DND-41 (cell line): ENCODE data around the gene MAS1L.

ENCODE experiments used
- ATAC-seq: fragments of 200-7000 bp; cut with Tn5 transposase; 3 replicates; pipeline ENCODE4 v1.9.1; 2021; ENCODE audit warnings: low read depth; ENCODE audit not compliant: insufficient read depth
- DNase-seq: peaks from one replicate; pipeline ENCODE4 v3.0.0-alpha.2; 2020
- H2AFZ ChIP-seq: 2 replicates; pipeline ENCODE4 v1.6.0; 2012; ENCODE audit warnings: low read depth, low read length
- H3K27ac ChIP-seq: 2 replicates; pipeline ENCODE4 v1.5.1; 2012; ENCODE audit warnings: low read length, inconsistent platforms
- H3K27me3 ChIP-seq: fragments of 200-600 bp; sonication (generic); 2 replicates; pipeline ENCODE4 v1.6.0; 2012; ENCODE audit warnings: low read length, mild to moderate bottlenecking, inconsistent platforms; ENCODE audit not compliant: insufficient read depth, poor library complexity
- H3K36me3 ChIP-seq: 2 replicates; pipeline ENCODE4 v1.5.1; 2012; ENCODE audit warnings: low read length, inconsistent platforms; ENCODE audit not compliant: insufficient read depth
- H3K4me1 ChIP-seq: 2 replicates; pipeline ENCODE4 v1.5.1; 2012; ENCODE audit warnings: mild to moderate bottlenecking, low read length; ENCODE audit not compliant: insufficient read depth
- H3K4me2 ChIP-seq: 2 replicates; pipeline ENCODE4 v1.6.0; 2012; ENCODE audit warnings: mild to moderate bottlenecking, moderate library complexity, low read length, inconsistent platforms; ENCODE audit not compliant: insufficient read depth
- H3K4me3 ChIP-seq, 2 experiments: fragments of 200-600 bp in 1 of 2; shearing (Covaris generic) in 1 of 2; 2 replicates each; pipeline ENCODE4 v1.5.1; 2012 to 2016; ENCODE audit warnings: inconsistent platforms in 2 of 2, low read length in 2 of 2, mild to moderate bottlenecking in 2 of 2, low read depth in 1 of 2, moderate library complexity in 1 of 2
- H3K79me2 ChIP-seq: 2 replicates; pipeline ENCODE4 v1.6.0; 2012; ENCODE audit warnings: low read length, inconsistent platforms; ENCODE audit not compliant: insufficient read depth
- H3K9ac ChIP-seq: 2 replicates; pipeline ENCODE4 v1.6.0; 2012; ENCODE audit warnings: low read depth, mild to moderate bottlenecking, inconsistent platforms, low read length, moderate library complexity
- H3K9me3 ChIP-seq: 2 replicates; pipeline ENCODE4 v1.5.1; 2012; ENCODE audit warnings: low read length, moderate library complexity, mild to moderate bottlenecking, inconsistent platforms; ENCODE audit not compliant: insufficient read depth, severe bottlenecking
- H4K20me1 ChIP-seq: 2 replicates; pipeline ENCODE4 v1.6.0; 2012; ENCODE audit warnings: low read length; ENCODE audit not compliant: insufficient read depth
- CTCF ChIP-seq: IDR thresholded peaks from 2 replicates; pipeline ENCODE4 v1.5.1; 2012; ENCODE audit warnings: borderline replicate concordance, low read length, moderate library complexity, mild to moderate bottlenecking; ENCODE audit not compliant: poor library complexity, severe bottlenecking; ENCODE audit errors: extremely low read depth
- EZH2 ChIP-seq: IDR thresholded peaks from 3 replicates; pipeline ENCODE4 v1.6.1; 2012; ENCODE audit warnings: borderline replicate concordance, low read depth, mild to moderate bottlenecking, moderate library complexity, low read length, inconsistent platforms; ENCODE audit not compliant: severe bottlenecking

The MAS1L gene

GRCh38 chr6:29477923-29478450 lies 9.8 kb downstream of the MAS1L start:
- Histone ChIP-seq H3K9me3 (no peaks in the 10 kb centered on the region), H3K4me1 (no peaks in the 10 kb centered on the region), H3K27me3 (no peaks in the 10 kb centered on the region), H3K4me2 (no peak overlapping the region), H3K36me3 (no peaks in the 10 kb centered on the region), H3K27ac (no peak overlapping the region), H3K9ac (no peak overlapping the region), H4K20me1 (no peaks in the 10 kb centered on the region), H3K4me3 (no peak overlapping the region), H3K79me2 (no peaks in the 10 kb centered on the region), H2AFZ (no peak overlapping the region)
- DNase-seq = no peak
- no peak for TF ChIP-seq EZH2
- no peak for TF ChIP-seq CTCF
- ATAC-seq = no peak

- Histone ChIP-seq H3K27ac (no peak overlapping the region), H3K79me2 (no peaks in the 10 kb centered on the region), H3K9ac (no peak overlapping the region), H2AFZ (no peak overlapping the region), H3K4me3 (no peak overlapping the region), H3K36me3 (no peaks in the 10 kb centered on the region), H3K4me2 (no peak overlapping the region), H3K27me3 (no peaks in the 10 kb centered on the region), H4K20me1 (no peaks in the 10 kb centered on the region), H3K9me3 (no peaks in the 10 kb centered on the region), H3K4me1 (no peaks in the 10 kb centered on the region)
- TF ChIP-seq EZH2 = no peak
- no peak for TF ChIP-seq CTCF
- ATAC-seq (no peak), DNase-seq (no peak)
Measured at GRCh38 chr6:29474996-29475395, 12.8 kb downstream of the MAS1L start.

- H3K9me3 ChIP-seq = no peaks in the 10 kb centered on the region
- no peaks in the 10 kb centered on the region for H3K79me2 ChIP-seq
- TF ChIP-seq EZH2 (no peak), CTCF (no peak)
- ATAC-seq = no peak
- no peak overlapping the region for H3K4me2 ChIP-seq
- no peaks in the 10 kb centered on the region for H3K27me3 ChIP-seq
- no peaks in the 10 kb centered on the region for H4K20me1 ChIP-seq
- H3K9ac ChIP-seq = no peak overlapping the region
- no peak overlapping the region for H2AFZ ChIP-seq
- no peak overlapping the region for H3K27ac ChIP-seq
- no peaks in the 10 kb centered on the region for H3K36me3 ChIP-seq
- H3K4me1 ChIP-seq = no peaks in the 10 kb centered on the region
- H3K4me3 ChIP-seq = no peak overlapping the region
- no peak for DNase-seq
Measured at GRCh38 chr6:29466241-29466640, 21.5 kb downstream of the MAS1L start.

GRCh38 chr6:29465801-29466200 lies 22.0 kb downstream of the MAS1L start:
- H3K27me3 ChIP-seq = no peaks in the 10 kb centered on the region
- ATAC-seq (no peak), DNase-seq (no peak)
- no peaks in the 10 kb centered on the region for H3K9me3 ChIP-seq
- H3K4me2 ChIP-seq = no peak overlapping the region
- H4K20me1 ChIP-seq = no peaks in the 10 kb centered on the region
- H3K36me3 ChIP-seq = no peaks in the 10 kb centered on the region
- H3K27ac ChIP-seq = no peak overlapping the region
- no peaks in the 10 kb centered on the region for H3K79me2 ChIP-seq
- H2AFZ ChIP-seq = no peak overlapping the region
- no peak overlapping the region for H3K4me3 ChIP-seq
- H3K4me1 ChIP-seq = no peaks in the 10 kb centered on the region
- TF ChIP-seq CTCF (no peak), EZH2 (no peak)
- no peak overlapping the region for H3K9ac ChIP-seq
